Panc1 (cell line): ENCODE results near the gene MRPL39. TPM values are rescaled to one million over a fixed set of nuclear protein-coding genes. Genes with fewer than 3 reads are reported as not detected.

Experiments used
- ATAC-seq: fragments of 200-7000 bp; cut with Tn5 transposase; 2 replicates; pipeline ENCODE4 v1.9.1; 2020; ENCODE audit warnings: mild to moderate bottlenecking, moderate library complexity
- BruUV-seq: library from RNA; stranded (reverse); fragments of 400-500 nt; replicated peaks from 2 replicates; lab custom pipeline; 2021; lab: Mats Ljungman, UMichigan
- CTCF ChIA-PET: fragments of 300-600 bp; sonication (Branson Sonifier 250); formaldehyde crosslinking; loops from one replicate; lab custom pipeline; 2022; ENCODE audit warnings: antibody characterized with exemption; lab: Charles Lee
- POLR2A ChIA-PET: fragments of 300-600 bp; sonication (Branson Sonifier 250); formaldehyde crosslinking; loops from one replicate; lab custom pipeline; 2022; ENCODE audit warnings: antibody characterized with exemption; lab: Charles Lee
- DNase-seq: peaks from one replicate; pipeline ENCODE4 v3.0.0-alpha.2; 2010; ENCODE audit warnings: low read depth, low spot score
- H3K27ac ChIP-seq: 2 replicates; pipeline ENCODE4 v1.5.1; 2011; ENCODE audit warnings: mild to moderate bottlenecking, low read length, inconsistent platforms
- H3K27me3 ChIP-seq: fragments of 200-500 bp; sonication (Bioruptor generic); 2 replicates; pipeline ENCODE4 v1.6.0; 2014; ENCODE audit warnings: low read length, inconsistent platforms; ENCODE audit not compliant: control insufficient read depth, insufficient read depth
- H3K36me3 ChIP-seq: fragments of 200-500 bp; sonication (Bioruptor generic); 2 replicates; pipeline ENCODE4 v1.5.1; 2014; ENCODE audit warnings: inconsistent platforms, mild to moderate bottlenecking, low read length, moderate library complexity; ENCODE audit not compliant: control insufficient read depth, insufficient read depth
- H3K4me1 ChIP-seq: 2 replicates; pipeline ENCODE4 v1.5.1; 2011; ENCODE audit warnings: inconsistent platforms, mild to moderate bottlenecking, low read length, moderate library complexity; ENCODE audit not compliant: control insufficient read depth, insufficient read depth
- H3K4me3 ChIP-seq, 2 experiments: 2 replicates each; pipeline ENCODE4 v1.5.1; 2011 to 2012; ENCODE audit warnings: low read depth in 2 of 2, low read length in 2 of 2, mild to moderate bottlenecking in 2 of 2, inconsistent platforms in 1 of 2, moderate library complexity in 1 of 2
- H3K9me3 ChIP-seq: fragments of 200-500 bp; sonication (Bioruptor generic); 2 replicates; pipeline ENCODE4 v1.5.1; 2014; ENCODE audit warnings: low read depth, mild to moderate bottlenecking, inconsistent platforms, low read length, moderate library complexity; ENCODE audit not compliant: control insufficient read depth, insufficient read depth
- POLR2AphosphoS5 ChIP-seq: IDR thresholded peaks from 2 replicates; pipeline ENCODE4 v1.6.1; 2012; ENCODE audit warnings: mild to moderate bottlenecking, low read depth, low read length, moderate library complexity
- REST ChIP-seq, 2 experiments: IDR thresholded peaks; 2 replicates each; pipeline ENCODE4 v1.6.1; 2011 to 2012; ENCODE audit warnings: low read depth in 2 of 2, control low read depth in 1 of 2, low read length in 1 of 2, mild to moderate bottlenecking in 1 of 2, moderate library complexity in 1 of 2; ENCODE audit not compliant: insufficient read depth in 1 of 2
- SIN3A ChIP-seq: IDR thresholded peaks from 2 replicates; pipeline ENCODE4 v1.6.1; 2012; ENCODE audit warnings: low read depth, mild to moderate bottlenecking, low read length, moderate library complexity, borderline replicate concordance; ENCODE audit not compliant: insufficient read depth
- TCF7L2 ChIP-seq: IDR thresholded peaks from 2 replicates; pipeline ENCODE4 v1.6.1; 2011; ENCODE audit warnings: mild to moderate bottlenecking, low read depth, low read length, inconsistent platforms
- in situ Hi-C: cut with HindIII; loops from 2 replicates; pipeline ENCODE4 v1.10.0; 2016; ENCODE audit warnings: low sequenced_read_pairs, low pct_unique_long_range_greater_than_20kb
- intact Hi-C: fragments of 100-400 bp; cut with micrococcal nuclease; formaldehyde crosslinking; loops from one replicate; pipeline ENCODE4 v1.10.0; 2022; ENCODE audit not compliant: unreplicated experiment
- total RNA-seq: library from RNA; stranded (reverse); gene quantifications from one replicate; pipeline ENCODE4 v1.2.1, GENCODE V29; 2021; ENCODE audit not compliant: unreplicated experiment
- TF ChIP-seq, protein P1 (sequence below): fragments of 450-650 bp; IDR thresholded peaks from 2 replicates; pipeline ENCODE4 v1.5.1; 2017; ENCODE audit warnings: mild to moderate bottlenecking

Gene MRPL39
- total RNA-seq, 1 experiment from 2014 or later = 24.7 TPM

- no peak overlapping the region for H3K27ac ChIP-seq
- BruUV-seq = no TSS peak
- CTCF ChIA-PET = no interaction called here
- in situ Hi-C loops (no loop called here), intact Hi-C loops (no loop called here)
- TF ChIP-seq SIN3A (no peak), TCF7L2 (no peak), REST (IDR thresholded peaks at IDR 0.05; ENCODE audit: insufficient read depth in 1 of 2, low read depth in 2 of 2, low read length in 1 of 2) (no peak), POLR2AphosphoS5 (no peak)
- TF ChIP-seq, protein P1, sequence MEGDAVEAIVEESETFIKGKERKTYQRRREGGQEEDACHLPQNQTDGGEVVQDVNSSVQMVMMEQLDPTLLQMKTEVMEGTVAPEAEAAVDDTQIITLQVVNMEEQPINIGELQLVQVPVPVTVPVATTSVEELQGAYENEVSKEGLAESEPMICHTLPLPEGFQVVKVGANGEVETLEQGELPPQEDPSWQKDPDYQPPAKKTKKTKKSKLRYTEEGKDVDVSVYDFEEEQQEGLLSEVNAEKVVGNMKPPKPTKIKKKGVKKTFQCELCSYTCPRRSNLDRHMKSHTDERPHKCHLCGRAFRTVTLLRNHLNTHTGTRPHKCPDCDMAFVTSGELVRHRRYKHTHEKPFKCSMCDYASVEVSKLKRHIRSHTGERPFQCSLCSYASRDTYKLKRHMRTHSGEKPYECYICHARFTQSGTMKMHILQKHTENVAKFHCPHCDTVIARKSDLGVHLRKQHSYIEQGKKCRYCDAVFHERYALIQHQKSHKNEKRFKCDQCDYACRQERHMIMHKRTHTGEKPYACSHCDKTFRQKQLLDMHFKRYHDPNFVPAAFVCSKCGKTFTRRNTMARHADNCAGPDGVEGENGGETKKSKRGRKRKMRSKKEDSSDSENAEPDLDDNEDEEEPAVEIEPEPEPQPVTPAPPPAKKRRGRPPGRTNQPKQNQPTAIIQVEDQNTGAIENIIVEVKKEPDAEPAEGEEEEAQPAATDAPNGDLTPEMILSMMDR = no peak
- H3K27me3 ChIP-seq = no peaks in the 10 kb centered on the region
- no peaks in the 10 kb centered on the region for H3K9me3 ChIP-seq
- no peaks in the 10 kb centered on the region for H3K4me1 ChIP-seq
- no peak for ATAC-seq
- no peaks in the 10 kb centered on the region for H3K36me3 ChIP-seq
- POLR2A ChIA-PET = no interaction called here
- DNase-seq = no peak
- no peak overlapping the region for H3K4me3 ChIP-seq
These were observed 51.2 kb downstream of the MRPL39 start for GRCh38 chr21:25556091-25556490.

- Histone ChIP-seq H3K9me3 (no peaks in the 10 kb centered on the region), H3K27ac (no peak overlapping the region), H3K4me3 (no peak overlapping the region), H3K27me3 (no peaks in the 10 kb centered on the region), H3K4me1 (no peaks in the 10 kb centered on the region), H3K36me3 (no peaks in the 10 kb centered on the region)
- CTCF ChIA-PET = no interaction called here
- POLR2A ChIA-PET = no interaction called here
- ATAC-seq = no peak
- TF ChIP-seq POLR2AphosphoS5 = no peak
- TF ChIP-seq SIN3A = no peak
- TF ChIP-seq REST (IDR thresholded peaks at IDR 0.05; ENCODE audit: insufficient read depth in 1 of 2, low read depth in 2 of 2, low read length in 1 of 2) = no peak
- intact Hi-C loops = no loop called here
- DNase-seq = no peak
- in situ Hi-C loops = no loop called here
- BruUV-seq = no TSS peak
These were observed 51.8 kb downstream of the MRPL39 start for GRCh38 chr21:25555492-25555891.
